ENCODE data around the gene CARD14.
"Not testable (repeated sequence)": the region's sequence is repeated elsewhere in the genome, so short reads cannot be mapped to it uniquely, and the experiment has no call there.

DNA sequence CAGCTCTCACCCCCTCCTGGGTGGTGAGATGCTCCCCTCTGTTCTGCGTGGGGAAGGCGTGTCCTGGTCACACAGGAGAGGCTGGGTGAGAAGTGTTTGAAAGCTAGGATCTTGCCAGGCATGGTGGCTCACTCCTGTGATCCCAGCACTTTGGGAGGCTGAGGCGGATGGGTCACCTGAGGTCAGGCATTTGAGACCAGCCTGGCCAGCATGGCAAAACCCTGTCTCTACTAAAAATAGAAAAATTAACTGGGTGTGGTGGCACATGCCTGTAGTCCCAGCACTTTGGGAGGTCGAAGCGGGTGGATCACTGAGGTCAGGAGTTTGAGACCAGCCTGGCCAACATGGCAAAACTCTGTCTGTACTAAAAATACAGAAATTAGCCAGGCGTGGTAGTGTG lies 74.6 kb downstream of the CARD14 start:
- TF ChIP-seq EZH2 (IDR thresholded peaks at IDR 0.05; ENCODE audit: borderline replicate concordance, low read depth, low read length, poor library complexity, severe bottlenecking) = not testable (repeated sequence)
- TF ChIP-seq, protein P1, sequence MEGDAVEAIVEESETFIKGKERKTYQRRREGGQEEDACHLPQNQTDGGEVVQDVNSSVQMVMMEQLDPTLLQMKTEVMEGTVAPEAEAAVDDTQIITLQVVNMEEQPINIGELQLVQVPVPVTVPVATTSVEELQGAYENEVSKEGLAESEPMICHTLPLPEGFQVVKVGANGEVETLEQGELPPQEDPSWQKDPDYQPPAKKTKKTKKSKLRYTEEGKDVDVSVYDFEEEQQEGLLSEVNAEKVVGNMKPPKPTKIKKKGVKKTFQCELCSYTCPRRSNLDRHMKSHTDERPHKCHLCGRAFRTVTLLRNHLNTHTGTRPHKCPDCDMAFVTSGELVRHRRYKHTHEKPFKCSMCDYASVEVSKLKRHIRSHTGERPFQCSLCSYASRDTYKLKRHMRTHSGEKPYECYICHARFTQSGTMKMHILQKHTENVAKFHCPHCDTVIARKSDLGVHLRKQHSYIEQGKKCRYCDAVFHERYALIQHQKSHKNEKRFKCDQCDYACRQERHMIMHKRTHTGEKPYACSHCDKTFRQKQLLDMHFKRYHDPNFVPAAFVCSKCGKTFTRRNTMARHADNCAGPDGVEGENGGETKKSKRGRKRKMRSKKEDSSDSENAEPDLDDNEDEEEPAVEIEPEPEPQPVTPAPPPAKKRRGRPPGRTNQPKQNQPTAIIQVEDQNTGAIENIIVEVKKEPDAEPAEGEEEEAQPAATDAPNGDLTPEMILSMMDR (conservative IDR thresholded peaks at IDR 0.05; ENCODE audit: low read depth, low read length) = not testable (repeated sequence)
